ENCODE results near the gene CBX2.

The CBX2 gene

DNA sequence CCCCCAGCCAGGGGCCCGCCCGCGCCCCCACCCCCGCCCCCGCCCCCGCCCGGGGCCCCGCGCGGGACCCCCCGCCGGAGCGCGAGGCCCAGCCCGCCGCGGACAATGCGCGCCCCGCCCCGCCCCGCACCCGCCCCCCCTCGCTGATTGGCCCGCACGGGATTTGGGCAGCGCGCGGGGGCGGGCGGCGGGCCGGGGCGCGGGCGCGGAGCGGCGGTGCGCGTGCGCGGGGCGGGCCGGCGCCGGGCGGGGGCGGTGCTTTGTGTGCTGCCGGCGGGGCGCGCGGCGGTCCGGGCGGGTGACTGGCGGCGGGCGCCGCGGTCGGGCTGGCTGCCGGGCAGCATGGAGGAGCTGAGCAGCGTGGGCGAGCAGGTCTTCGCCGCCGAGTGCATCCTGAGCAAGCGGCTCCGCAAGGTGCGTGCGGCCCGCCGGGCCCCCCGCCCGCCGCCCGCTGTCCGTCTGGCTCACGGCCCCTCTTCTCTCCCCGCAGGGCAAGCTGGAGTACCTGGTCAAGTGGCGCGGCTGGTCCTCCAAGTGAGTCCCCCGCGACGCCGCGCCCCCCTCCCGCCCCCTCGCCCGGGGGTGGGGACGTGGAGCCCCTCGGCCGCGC lies at the start of gene CBX2:
TSS of gene CBX2 (plus strand) at position 255 of the 610 bp plus-strand sequence. CDS start at position 343, 88 bp downstream.
- peak; percentile 76 for ATAC-seq
- peaks cover 25% of the 10 kb centered on the region for H3K4me1 Mint-ChIP-seq
- no peak within 1 kb of the TSS for H3K27ac Mint-ChIP-seq
- no peaks in the 10 kb centered on the region for H3K9me3 Mint-ChIP-seq
- no peaks in the 10 kb centered on the region for H3K36me3 Mint-ChIP-seq
- H3K4me3 Mint-ChIP-seq = peak within 1 kb of the TSS; percentile 72
- H3K27me3 Mint-ChIP-seq = peaks cover 90% of the 10 kb centered on the region

DNA sequence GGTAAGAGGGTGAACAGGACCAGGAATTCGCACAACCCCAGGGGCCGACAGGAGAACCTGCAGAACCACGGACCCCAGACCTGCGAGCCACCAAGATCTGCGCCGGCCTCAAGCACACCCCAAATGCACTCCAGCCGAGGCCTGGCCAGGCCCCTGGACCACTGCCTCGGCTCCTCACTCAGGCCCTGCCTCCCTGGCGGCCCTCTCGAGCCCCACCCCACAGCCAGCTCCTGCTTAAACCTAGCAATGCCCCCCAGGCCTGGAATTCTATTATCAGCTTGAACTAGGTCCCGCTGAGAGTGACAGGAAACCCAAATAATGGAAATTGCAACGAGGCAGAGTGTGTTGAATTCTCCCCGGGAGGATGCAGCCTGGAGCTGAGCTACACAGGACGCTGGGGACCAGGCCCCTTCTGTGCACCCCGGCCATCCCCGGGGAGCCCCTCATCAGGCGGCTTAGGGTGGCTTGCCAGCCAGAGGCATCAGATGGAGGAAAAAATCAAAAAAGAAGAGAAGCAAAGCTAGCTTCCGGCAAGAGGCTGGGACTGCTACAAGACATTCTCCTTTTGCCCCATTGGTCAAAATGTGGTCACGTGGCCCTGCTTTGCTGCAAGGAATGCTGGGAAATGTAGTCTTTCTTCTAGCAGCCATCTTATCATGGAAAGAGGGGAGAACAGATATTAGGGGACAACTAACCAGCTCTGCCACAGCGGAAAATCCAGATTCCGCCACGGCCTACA lies 49.6 kb upstream of the CBX2 start:
- Mint-ChIP-seq H3K36me3 (peaks cover 8% of the 10 kb centered on the region), H3K27me3 (no peaks in the 10 kb centered on the region), H3K4me3 (peak overlapping the region; percentile 86), H3K4me1 (peaks cover 47% of the 10 kb centered on the region), H3K27ac (peak overlapping the region; percentile 86), H3K9me3 (no peaks in the 10 kb centered on the region)
- ATAC-seq = peak; percentile 71

- no peak for ATAC-seq
- Mint-ChIP-seq H3K27me3 (no peaks in the 10 kb centered on the region), H3K4me1 (peaks cover 51% of the 10 kb centered on the region), H3K4me3 (peak overlapping the region; percentile 44), H3K36me3 (peaks cover 8% of the 10 kb centered on the region), H3K9me3 (no peaks in the 10 kb centered on the region), H3K27ac (peak overlapping the region; percentile 86)
Observed at GRCh38 chr17:79728908-79729471, 49.0 kb upstream of the CBX2 start.

GRCh38 chr17:79729761-79730160 lies 48.2 kb upstream of the CBX2 start:
- no peak for ATAC-seq
- H3K36me3 Mint-ChIP-seq = peaks cover 10% of the 10 kb centered on the region
- peaks cover 51% of the 10 kb centered on the region for H3K4me1 Mint-ChIP-seq
- H3K27ac Mint-ChIP-seq = peak overlapping the region; percentile 86
- H3K27me3 Mint-ChIP-seq = no peaks in the 10 kb centered on the region
- H3K9me3 Mint-ChIP-seq = no peaks in the 10 kb centered on the region
- no peak overlapping the region for H3K4me3 Mint-ChIP-seq

GRCh38 chr17:79730437-79730768 lies 47.5 kb upstream of the CBX2 start:
- no peaks in the 10 kb centered on the region for H3K27me3 Mint-ChIP-seq
- no peak for ATAC-seq

GRCh38 chr17:79730769-79731483 lies 47.0 kb upstream of the CBX2 start, which contains the start of gene ENPP7:
TSS of gene ENPP7 (plus strand) at chr17:79730943. CDS start at chr17:79731140, 197 bp downstream.
- peak within 1 kb of the TSS; percentile 86 for H3K27ac Mint-ChIP-seq
- H3K4me1 Mint-ChIP-seq = peaks cover 51% of the 10 kb centered on the region
- peaks cover 1% of the 10 kb centered on the region for H3K27me3 Mint-ChIP-seq
- peak within 1 kb of the TSS; percentile 47 for H3K4me3 Mint-ChIP-seq
- peaks cover 14% of the 10 kb centered on the region for H3K36me3 Mint-ChIP-seq
- no peak for ATAC-seq
- H3K9me3 Mint-ChIP-seq = no peaks in the 10 kb centered on the region

More at GRCh38 chr17:79730437-79730768, 47.5 kb upstream of the CBX2 start:
- H3K4me1 Mint-ChIP-seq = peaks cover 51% of the 10 kb centered on the region
- peak overlapping the region; percentile 86 for H3K27ac Mint-ChIP-seq
- H3K9me3 Mint-ChIP-seq = no peaks in the 10 kb centered on the region
- no peak overlapping the region for H3K4me3 Mint-ChIP-seq
- peaks cover 14% of the 10 kb centered on the region for H3K36me3 Mint-ChIP-seq

DNA sequence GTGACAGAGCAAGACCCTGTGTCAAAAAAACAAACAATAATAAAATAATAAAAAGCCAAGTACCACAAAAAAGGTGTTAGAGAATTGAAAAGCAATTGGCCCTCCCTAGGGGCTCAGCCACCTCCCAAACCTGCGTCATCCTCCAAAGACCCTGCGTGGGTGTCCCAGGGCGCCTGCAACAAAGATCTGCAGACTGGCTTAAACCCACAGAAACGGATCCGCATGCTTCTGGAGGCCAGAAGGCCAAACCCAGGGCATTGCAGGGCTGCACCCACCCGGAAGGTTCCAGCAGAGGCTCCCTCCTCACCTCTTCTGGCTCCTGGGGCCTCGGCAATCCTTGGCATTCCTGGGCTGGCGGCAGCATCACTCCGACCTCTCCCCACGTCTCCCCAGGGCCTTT lies 45.7 kb upstream of the CBX2 start:
- Mint-ChIP-seq H3K27me3 (peaks cover 11% of the 10 kb centered on the region), H3K4me1 (peaks cover 56% of the 10 kb centered on the region), H3K27ac (peak overlapping the region; percentile 92), H3K36me3 (peaks cover 19% of the 10 kb centered on the region), H3K4me3 (peak overlapping the region; percentile 78), H3K9me3 (no peaks in the 10 kb centered on the region)
- ATAC-seq = peak; percentile 47

- Mint-ChIP-seq H3K4me1 (peaks cover 56% of the 10 kb centered on the region), H3K36me3 (peaks cover 19% of the 10 kb centered on the region), H3K9me3 (no peaks in the 10 kb centered on the region), H3K4me3 (peak overlapping the region; percentile 78), H3K27ac (peak overlapping the region; percentile 92), H3K27me3 (peaks cover 18% of the 10 kb centered on the region)
- peak; percentile 80 for ATAC-seq
Observed at GRCh38 chr17:79732804-79733691, 44.9 kb upstream of the CBX2 start.

DNA sequence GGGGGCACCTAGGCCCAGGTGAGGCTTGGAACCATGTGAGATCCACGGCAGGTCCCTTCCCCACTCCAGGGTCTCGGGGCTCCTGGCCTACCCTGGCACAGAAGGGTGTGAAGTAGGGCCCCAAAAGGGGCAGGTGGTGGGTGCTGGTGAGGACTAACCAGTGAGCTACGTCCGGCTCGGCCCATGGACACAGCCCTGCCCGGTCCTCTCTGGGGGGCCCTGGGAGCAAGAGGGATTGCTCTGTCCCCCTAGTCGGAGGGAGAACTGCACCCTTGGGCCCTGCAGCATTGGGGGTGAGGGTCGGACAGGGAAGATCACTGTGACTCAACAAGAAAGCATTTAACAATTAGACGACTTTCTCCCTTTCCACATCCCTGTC lies 44.3 kb upstream of the CBX2 start:
- peaks cover 19% of the 10 kb centered on the region for H3K36me3 Mint-ChIP-seq
- peaks cover 24% of the 10 kb centered on the region for H3K27me3 Mint-ChIP-seq
- H3K27ac Mint-ChIP-seq = peak overlapping the region; percentile 92
- peak overlapping the region; percentile 78 for H3K4me3 Mint-ChIP-seq
- H3K4me1 Mint-ChIP-seq = peaks cover 51% of the 10 kb centered on the region
- no peak for ATAC-seq
- no peaks in the 10 kb centered on the region for H3K9me3 Mint-ChIP-seq

DNA sequence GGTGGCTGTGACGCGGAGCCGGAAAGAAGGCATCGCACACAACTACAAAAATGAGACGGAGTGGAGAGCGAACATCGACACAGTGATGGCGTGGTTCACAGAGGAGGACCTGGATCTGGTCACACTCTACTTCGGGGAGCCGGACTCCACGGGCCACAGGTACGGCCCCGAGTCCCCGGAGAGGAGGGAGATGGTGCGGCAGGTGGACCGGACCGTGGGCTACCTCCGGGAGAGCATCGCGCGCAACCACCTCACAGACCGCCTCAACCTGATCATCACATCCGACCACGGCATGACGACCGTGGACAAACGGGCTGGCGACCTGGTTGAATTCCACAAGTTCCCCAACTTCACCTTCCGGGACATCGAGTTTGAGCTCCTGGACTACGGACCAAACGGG lies 42.9 kb upstream of the CBX2 start:
- peaks cover 46% of the 10 kb centered on the region for H3K4me1 Mint-ChIP-seq
- ATAC-seq = no peak
- H3K36me3 Mint-ChIP-seq = peaks cover 11% of the 10 kb centered on the region
- peaks cover 38% of the 10 kb centered on the region for H3K27me3 Mint-ChIP-seq
- no peak overlapping the region for H3K27ac Mint-ChIP-seq
- no peaks in the 10 kb centered on the region for H3K9me3 Mint-ChIP-seq
- H3K4me3 Mint-ChIP-seq = no peak overlapping the region

DNA sequence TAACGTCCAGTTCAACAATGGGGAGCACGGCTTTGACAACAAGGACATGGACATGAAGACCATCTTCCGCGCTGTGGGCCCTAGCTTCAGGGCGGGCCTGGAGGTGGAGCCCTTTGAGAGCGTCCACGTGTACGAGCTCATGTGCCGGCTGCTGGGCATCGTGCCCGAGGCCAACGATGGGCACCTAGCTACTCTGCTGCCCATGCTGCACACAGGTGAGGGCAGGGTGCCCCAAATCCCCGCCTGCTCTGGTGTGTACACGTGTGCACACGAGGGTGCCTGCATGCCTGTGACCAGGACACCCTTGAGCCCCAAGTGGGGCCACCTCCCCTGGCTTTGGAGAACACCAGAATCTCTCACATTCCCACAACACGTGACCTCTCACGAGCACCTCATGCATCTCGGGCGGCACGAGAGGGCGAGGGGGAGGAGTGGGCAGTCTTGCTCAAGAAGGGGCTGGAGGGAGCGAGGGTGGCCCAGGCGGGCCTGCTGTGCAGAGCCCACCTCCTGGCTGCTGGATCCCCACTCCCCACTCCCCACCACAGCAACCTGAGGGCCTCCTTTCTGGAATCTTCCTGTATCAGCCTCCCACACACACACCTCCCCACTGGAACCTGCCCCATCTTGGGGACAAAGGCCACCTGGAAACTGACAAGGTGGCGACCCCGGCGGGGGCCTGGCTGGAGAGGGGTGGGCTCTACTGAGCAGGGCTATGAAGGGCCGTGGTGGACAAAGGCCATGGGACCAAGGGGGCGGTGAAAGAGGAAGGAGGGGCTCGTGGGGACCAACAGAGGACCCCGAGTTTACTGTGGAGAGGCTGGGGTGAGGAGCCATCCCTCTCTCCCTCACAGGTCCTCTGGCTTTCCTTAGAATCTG lies 40.7 kb upstream of the CBX2 start:
- H3K9me3 Mint-ChIP-seq = no peaks in the 10 kb centered on the region
- no peak overlapping the region for H3K4me3 Mint-ChIP-seq
- H3K4me1 Mint-ChIP-seq = peaks cover 44% of the 10 kb centered on the region
- H3K36me3 Mint-ChIP-seq = peaks cover 11% of the 10 kb centered on the region
- H3K27ac Mint-ChIP-seq = no peak overlapping the region
- H3K27me3 Mint-ChIP-seq = peaks cover 60% of the 10 kb centered on the region
- no peak for ATAC-seq

DNA sequence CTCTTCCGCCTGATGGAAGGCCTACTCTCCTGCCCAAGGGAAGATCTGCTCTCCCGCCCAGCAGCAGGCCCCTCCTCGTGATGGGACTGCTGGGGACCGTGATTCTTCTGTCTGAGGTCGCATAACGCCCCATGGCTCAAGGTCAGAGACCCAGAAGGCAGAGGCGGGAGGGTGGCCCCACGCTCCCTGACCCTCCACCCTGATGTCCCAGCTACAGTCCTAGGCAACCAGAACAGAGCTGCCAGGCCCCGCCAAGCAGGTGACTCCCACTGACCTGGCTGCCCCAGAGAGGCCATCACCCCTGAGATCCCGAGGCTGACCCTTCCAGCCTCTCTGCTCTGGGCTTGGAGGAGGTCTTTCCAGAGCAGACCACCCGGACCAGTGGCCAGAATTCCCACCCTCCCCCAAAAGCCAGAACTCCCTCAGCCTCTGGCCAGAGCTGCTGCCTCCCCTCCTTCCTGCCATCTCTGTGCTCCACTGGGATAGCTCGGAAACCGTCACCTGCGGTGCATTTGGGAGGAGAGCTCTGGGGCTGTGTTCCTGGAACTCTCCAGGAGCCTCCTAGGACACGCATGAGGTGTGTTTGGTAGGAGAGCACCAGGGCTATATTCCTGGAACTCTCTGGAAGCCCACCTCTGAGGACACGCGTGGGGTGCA lies 39.9 kb upstream of the CBX2 start:
- Mint-ChIP-seq H3K27ac (no peak overlapping the region), H3K27me3 (peaks cover 66% of the 10 kb centered on the region), H3K36me3 (peaks cover 11% of the 10 kb centered on the region), H3K4me3 (no peak overlapping the region), H3K9me3 (no peaks in the 10 kb centered on the region), H3K4me1 (peaks cover 39% of the 10 kb centered on the region)
- ATAC-seq = no peak

GRCh38 chr17:79738643-79739042 lies 39.3 kb upstream of the CBX2 start:
- Mint-ChIP-seq H3K27me3 (peaks cover 72% of the 10 kb centered on the region), H3K27ac (no peak overlapping the region), H3K4me3 (no peak overlapping the region), H3K36me3 (peaks cover 11% of the 10 kb centered on the region), H3K4me1 (peaks cover 33% of the 10 kb centered on the region), H3K9me3 (no peaks in the 10 kb centered on the region)
- ATAC-seq = no peak
